Measurements from ENCODE around the gene RAB1A. TPM values are rescaled to one million over a fixed set of nuclear protein-coding genes. Genes with fewer than 3 reads are reported as not detected.

RAB1A gene
- total RNA-seq, 1 donor from 2014 or later, result 88.6 TPM

GRCh38 chr2:65053199-65053598, 76.7 kb downstream of the RAB1A start:
- DNase-seq (ENCODE audit: low read depth), result no peak
- H3K4me3 ChIP-seq (ENCODE audit: low read depth, low read length), result no peak overlapping the region
- TF ChIP-seq, protein P1, sequence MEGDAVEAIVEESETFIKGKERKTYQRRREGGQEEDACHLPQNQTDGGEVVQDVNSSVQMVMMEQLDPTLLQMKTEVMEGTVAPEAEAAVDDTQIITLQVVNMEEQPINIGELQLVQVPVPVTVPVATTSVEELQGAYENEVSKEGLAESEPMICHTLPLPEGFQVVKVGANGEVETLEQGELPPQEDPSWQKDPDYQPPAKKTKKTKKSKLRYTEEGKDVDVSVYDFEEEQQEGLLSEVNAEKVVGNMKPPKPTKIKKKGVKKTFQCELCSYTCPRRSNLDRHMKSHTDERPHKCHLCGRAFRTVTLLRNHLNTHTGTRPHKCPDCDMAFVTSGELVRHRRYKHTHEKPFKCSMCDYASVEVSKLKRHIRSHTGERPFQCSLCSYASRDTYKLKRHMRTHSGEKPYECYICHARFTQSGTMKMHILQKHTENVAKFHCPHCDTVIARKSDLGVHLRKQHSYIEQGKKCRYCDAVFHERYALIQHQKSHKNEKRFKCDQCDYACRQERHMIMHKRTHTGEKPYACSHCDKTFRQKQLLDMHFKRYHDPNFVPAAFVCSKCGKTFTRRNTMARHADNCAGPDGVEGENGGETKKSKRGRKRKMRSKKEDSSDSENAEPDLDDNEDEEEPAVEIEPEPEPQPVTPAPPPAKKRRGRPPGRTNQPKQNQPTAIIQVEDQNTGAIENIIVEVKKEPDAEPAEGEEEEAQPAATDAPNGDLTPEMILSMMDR (conservative IDR thresholded peaks at IDR 0.05; ENCODE audit: low read depth, low read length), result no peak

GRCh38 chr2:65050931-65051330, 79.0 kb downstream of the RAB1A start:
- H3K4me3 ChIP-seq (ENCODE audit: low read depth, low read length), result no peak overlapping the region
- TF ChIP-seq, protein P1 (conservative IDR thresholded peaks at IDR 0.05; ENCODE audit: low read depth, low read length), result no peak
- no peak for DNase-seq (ENCODE audit: low read depth)

DNA sequence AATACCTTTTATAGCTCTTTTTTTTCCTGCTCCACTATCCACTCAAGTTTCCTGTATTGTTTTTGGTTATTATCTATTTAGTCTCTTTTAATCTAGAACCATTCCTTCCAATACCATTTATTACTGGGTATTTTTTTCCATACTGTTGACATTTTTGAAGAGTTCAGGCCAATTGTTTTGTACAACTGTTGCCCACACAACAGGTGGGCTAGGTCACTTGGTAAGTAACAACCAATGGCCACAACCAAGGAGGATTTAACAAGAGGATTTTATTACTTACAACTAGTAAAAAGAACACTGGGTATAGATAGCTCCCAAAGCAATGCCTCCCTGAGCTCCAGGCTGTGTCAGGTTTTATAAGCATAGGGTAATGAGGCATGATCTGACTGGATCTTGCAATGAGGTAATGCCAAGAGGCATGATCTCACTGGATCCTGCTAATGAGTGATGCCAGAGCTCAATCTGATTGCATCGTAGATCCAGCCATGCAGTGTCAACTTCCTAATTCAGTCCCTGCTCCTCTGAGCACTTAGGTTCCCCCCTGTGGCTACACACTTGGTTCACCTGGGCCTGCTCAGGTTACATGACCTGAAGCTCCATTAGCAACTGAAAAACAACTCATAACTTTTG, 80.8 kb downstream of the RAB1A start:
- no peak overlapping the region for H3K4me3 ChIP-seq (ENCODE audit: low read depth, low read length)
- DNase-seq (ENCODE audit: low read depth), result no peak
- TF ChIP-seq, protein P1 (conservative IDR thresholded peaks at IDR 0.05; ENCODE audit: low read depth, low read length), result no peak

- TF ChIP-seq, protein P1 (conservative IDR thresholded peaks at IDR 0.05; ENCODE audit: low read depth, low read length), result no peak
- no peak for DNase-seq (ENCODE audit: low read depth)
- H3K4me3 ChIP-seq (ENCODE audit: low read depth, low read length), result no peak overlapping the region
These were observed 83.1 kb downstream of the RAB1A start for GRCh38 chr2:65046633-65047407.

GRCh38 chr2:65045651-65046050, 84.3 kb downstream of the RAB1A start:
- H3K4me3 ChIP-seq (ENCODE audit: low read depth, low read length), result no peak overlapping the region
- DNase-seq (ENCODE audit: low read depth), result no peak
- TF ChIP-seq, protein P1 (conservative IDR thresholded peaks at IDR 0.05; ENCODE audit: low read depth, low read length), result no peak

DNA sequence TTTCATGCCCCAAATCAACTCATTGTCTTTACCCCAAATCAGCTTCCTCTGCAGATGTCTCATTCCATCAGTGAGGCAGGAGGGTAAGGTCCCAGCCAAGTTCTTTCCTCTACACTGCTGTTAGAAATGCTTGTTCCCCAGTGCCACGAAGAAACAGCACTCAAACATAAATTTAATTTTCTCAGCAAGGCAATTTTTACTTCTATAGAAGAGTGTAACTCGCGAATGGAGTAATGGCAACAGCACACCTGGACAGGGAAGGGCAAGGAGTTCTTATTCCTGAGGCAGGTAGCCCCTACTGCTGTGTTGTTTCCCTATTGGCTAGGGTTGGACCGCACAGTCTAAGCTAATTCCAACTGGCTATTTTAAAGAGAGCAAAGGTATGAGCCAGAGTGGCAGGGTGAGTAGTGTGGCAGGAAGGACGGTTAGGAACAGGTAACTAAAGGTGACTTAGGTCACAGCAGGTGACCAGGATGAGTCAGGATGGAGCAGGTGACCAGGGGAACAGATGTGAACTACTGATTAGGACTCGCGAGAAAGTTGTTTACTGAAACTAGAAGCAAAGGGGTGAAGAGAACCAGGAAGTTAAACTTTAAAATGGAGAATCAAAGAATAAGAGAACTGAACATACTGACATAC, 85.7 kb downstream of the RAB1A start:
- H3K4me3 ChIP-seq (ENCODE audit: low read depth, low read length), result no peak overlapping the region
- no peak for DNase-seq (ENCODE audit: low read depth)
- TF ChIP-seq, protein P1 (conservative IDR thresholded peaks at IDR 0.05; ENCODE audit: low read depth, low read length), result no peak

Data from epithelial cell of proximal tubule (primary cell).